ENCODE data around the gene PIK3C3. TPM values are rescaled to one million over a fixed set of nuclear protein-coding genes. Genes with fewer than 3 reads are reported as not detected.
A peak's percentile ranks its signal among the peaks of the same experiment; 100 is the strongest.

Gene PIK3C3
- total and polyA plus RNA-seq, 12 donors, result 24.4 to 87.6 (median 64.3) TPM

DNA sequence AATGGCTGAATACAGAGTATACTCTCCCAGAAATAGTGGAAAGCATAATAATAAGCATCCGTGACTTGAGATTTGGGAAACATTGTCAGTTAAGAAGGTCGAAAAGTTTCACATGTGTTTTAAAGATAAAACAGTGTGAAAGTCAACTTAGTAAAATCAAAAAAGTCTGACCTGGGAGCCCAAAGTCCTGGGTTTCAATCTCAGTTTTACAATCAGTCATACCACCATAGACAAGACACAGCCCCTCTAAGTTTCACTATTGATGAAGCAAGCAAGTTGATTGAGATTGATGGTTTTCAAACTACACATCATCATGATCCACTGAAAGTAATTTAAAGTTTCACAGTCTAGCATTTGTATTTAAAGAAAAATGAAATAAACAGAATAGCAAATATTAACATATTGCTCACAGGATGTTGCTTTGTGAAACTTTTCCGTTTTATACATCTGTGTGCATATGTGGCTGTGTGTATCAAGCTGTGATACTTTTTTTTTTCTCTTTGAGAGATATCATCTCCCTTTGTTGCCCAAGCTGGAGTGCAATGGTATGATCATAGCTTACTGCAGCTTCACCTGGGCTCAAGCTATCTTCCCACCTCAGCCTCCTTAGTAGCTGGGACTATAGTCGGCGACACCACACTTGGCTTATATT, 71.1 kb downstream of the PIK3C3 start:
- 94 to 97% (median 95%) methylated on average over 5 of the region's 5 CpGs for WGBS, 4 donors
- intact Hi-C loops (cut with DNase I), result no loop called here
- Histone ChIP-seq H3K4me1 (replicated peaks in 1 of 2) (no peaks in the 10 kb centered on the region), H3K36me3 (replicated peaks in 1 of 2) (peaks cover 0 to 15% of the 10 kb centered on the region in 2 donors), H3K27ac (no peak overlapping the region), H3K4me3 (no peak overlapping the region), H3K27me3 (no peaks in the 10 kb centered on the region), H3K9me3 (replicated peaks in 1 of 3) (no peaks in the 10 kb centered on the region)
- TF ChIP-seq, protein P1, sequence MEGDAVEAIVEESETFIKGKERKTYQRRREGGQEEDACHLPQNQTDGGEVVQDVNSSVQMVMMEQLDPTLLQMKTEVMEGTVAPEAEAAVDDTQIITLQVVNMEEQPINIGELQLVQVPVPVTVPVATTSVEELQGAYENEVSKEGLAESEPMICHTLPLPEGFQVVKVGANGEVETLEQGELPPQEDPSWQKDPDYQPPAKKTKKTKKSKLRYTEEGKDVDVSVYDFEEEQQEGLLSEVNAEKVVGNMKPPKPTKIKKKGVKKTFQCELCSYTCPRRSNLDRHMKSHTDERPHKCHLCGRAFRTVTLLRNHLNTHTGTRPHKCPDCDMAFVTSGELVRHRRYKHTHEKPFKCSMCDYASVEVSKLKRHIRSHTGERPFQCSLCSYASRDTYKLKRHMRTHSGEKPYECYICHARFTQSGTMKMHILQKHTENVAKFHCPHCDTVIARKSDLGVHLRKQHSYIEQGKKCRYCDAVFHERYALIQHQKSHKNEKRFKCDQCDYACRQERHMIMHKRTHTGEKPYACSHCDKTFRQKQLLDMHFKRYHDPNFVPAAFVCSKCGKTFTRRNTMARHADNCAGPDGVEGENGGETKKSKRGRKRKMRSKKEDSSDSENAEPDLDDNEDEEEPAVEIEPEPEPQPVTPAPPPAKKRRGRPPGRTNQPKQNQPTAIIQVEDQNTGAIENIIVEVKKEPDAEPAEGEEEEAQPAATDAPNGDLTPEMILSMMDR (IDR thresholded peaks at IDR 0.05), result no peak
- TF ChIP-seq POLR2A (IDR thresholded peaks at IDR 0.05), result no peak
- DNase-seq, result no peak

DNA sequence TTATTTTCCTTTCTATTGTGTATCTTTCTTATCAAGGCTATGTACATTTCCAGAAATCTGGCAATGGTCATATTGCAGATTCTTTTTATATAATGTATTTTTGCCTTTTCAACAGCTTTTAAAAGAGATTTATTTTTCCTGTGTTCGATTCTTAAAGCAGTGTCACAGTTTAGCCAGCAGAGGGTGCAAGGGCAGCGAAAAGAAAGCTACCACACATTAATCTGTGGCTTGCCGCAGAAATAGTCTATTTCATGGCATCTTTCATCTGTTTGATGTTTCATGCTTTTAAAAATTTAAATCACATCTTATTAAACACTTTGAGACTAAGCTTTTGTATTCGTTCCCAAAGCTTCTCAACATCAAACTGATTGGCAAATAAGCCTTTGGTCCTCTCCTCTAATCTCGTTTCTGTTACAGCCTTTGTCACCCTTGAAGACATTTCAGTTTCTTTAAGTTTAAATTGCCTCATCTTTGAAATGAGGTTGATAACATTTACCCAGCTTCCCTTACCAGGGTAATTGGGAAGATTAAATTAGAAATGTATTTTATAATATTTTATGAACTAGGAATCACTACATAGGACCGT, 73.3 kb downstream of the PIK3C3 start:
- H3K27ac ChIP-seq, result no peak overlapping the region
- peak in 2 of 7 donors; percentile 22 to 41 for DNase-seq
- no peaks in the 10 kb centered on the region for H3K27me3 ChIP-seq
- no peaks in the 10 kb centered on the region for H3K9me3 ChIP-seq (replicated peaks in 1 of 3)
- TF ChIP-seq, protein P1 (IDR thresholded peaks at IDR 0.05), result peak; percentile 59 to 85 (median 62)
- no peak for TF ChIP-seq POLR2A (IDR thresholded peaks at IDR 0.05)
- no peaks in the 10 kb centered on the region for H3K4me1 ChIP-seq (replicated peaks in 1 of 2)
- 47 to 53% (median 49%) methylated on average over 6 of the region's 6 CpGs for WGBS, 4 donors
- intact Hi-C loops (cut with DNase I), result no loop called here
- peaks cover 0 to 13% of the 10 kb centered on the region in 2 donors for H3K36me3 ChIP-seq (replicated peaks in 1 of 2)
- no peak overlapping the region for H3K4me3 ChIP-seq

DNA sequence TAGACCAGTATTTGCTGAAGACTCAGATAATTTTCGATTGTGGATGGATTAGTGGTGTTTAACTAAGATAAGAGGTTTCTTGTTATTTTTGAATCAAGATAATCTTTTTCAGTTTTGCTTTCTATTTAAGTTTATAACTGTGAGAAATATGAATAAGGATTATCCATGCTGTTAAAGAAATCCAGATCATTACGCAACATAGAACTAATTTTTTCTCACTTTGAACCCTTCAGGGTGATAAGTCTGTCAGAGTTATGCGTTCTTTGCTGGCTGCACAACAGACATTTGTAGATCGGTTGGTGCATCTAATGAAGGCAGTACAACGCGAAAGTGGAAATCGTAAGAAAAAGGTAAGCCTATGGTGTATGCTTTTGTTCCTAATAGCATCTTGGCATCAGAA, 74.1 kb downstream of the PIK3C3 start:
- Histone ChIP-seq H3K36me3 (replicated peaks in 1 of 2) (peaks cover 0 to 21% of the 10 kb centered on the region in 2 donors), H3K4me1 (replicated peaks in 1 of 2) (no peaks in the 10 kb centered on the region), H3K4me3 (no peak overlapping the region), H3K9me3 (replicated peaks in 1 of 3) (no peaks in the 10 kb centered on the region), H3K27me3 (no peaks in the 10 kb centered on the region), H3K27ac (no peak overlapping the region)
- intact Hi-C loops (cut with DNase I), result no loop called here
- DNase-seq, result no peak
- 92 to 95% (median 93%) methylated on average over 7 of the region's 7 CpGs for WGBS, 4 donors
- TF ChIP-seq, protein P1 (IDR thresholded peaks at IDR 0.05), result no peak
- no peak for TF ChIP-seq POLR2A (IDR thresholded peaks at IDR 0.05)

DNA sequence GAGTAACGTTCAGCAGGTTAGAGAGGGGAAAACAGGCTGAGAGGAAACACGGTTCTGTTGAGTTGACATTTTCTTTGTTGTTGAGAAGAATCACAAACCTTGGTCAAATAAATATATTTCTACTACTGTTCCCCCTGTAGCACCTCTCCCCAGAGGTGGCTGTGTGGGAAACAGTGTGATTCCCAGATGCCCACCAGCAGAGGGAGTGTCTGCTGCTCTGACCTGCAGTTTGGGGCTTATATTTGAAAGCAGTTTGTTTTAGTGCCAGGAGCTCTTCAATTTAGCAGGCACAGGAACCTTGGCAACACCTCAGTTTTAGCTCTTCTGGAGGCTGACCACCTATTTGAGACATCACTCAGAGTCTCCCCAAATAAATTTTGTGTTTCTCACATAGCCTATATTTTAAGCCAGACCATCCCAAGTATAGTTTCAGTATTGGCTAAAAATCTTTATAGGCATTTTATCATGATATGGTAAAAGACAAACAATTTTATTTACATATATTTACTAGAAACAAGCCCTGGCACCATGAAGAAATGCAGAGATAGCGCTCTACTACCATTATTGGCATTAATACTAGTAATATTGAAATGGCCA, 75.7 kb downstream of the PIK3C3 start:
- intact Hi-C loops (cut with DNase I), result no loop called here
- Histone ChIP-seq H3K27ac (no peak overlapping the region), H3K36me3 (replicated peaks in 1 of 2) (peaks cover 0 to 32% of the 10 kb centered on the region in 2 donors), H3K4me1 (replicated peaks in 1 of 2) (no peaks in the 10 kb centered on the region), H3K4me3 (no peak overlapping the region), H3K9me3 (replicated peaks in 1 of 3) (no peaks in the 10 kb centered on the region), H3K27me3 (no peaks in the 10 kb centered on the region)
- TF ChIP-seq, protein P1 (IDR thresholded peaks at IDR 0.05), result peak; percentile 11 to 39 (median 22)
- TF ChIP-seq POLR2A (IDR thresholded peaks at IDR 0.05), result no peak
- DNase-seq, result peak in 2 of 7 donors; percentile 10 to 22
- 82 to 89% (median 85%) methylated on average over 3 of the region's 3 CpGs for WGBS, 4 donors

Measured in adrenal gland (tissue), 12 donors.